NCI-H128 (cell line): ENCODE data around the gene ASAP2.

Experiments used
- DNase-seq: peaks from one replicate; lab custom pipeline; 2025; ENCODE audit not compliant: unreplicated experiment; lab: John Stamatoyannopoulos, UW

Gene ASAP2

DNA sequence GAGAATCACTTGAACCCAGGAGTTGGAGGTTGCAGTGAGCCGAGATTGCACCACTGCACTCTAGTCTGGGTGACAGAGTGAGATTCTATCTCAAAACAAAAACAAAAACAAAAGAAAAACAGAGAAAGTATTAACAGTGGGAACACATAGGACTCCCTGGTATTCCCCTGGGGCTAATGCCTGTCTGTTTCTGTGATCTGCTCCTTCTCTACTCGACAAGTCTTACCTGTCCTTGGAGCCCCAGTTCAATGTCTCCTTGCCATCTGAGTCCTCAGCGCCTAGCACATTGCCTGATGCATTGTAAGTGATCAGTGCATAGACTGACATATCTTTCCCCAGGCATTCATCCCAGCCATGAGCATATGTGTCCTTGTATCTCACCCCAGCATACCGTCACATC, 85.8 kb downstream of the ASAP2 start:
- no peak for DNase-seq

DNA sequence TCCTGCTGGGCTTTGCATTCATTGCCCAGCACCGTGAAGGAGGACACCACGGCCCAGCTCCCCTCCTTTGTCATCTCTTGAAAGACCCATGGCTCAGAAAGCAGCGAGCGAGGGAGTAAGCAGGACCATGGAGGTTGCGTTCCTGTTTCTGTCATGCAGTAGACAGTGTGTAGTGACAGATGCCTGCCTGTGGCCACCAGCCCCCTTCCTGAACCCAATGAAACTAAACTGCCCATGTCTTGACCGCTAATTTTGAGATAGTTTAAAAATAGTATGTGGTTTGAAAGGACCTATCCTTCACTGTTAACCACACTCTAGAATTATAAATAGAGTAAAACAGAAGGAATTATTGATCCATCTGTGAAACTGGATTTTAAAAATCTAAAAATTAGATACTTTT, 88.2 kb downstream of the ASAP2 start:
- DNase-seq: no peak

DNA sequence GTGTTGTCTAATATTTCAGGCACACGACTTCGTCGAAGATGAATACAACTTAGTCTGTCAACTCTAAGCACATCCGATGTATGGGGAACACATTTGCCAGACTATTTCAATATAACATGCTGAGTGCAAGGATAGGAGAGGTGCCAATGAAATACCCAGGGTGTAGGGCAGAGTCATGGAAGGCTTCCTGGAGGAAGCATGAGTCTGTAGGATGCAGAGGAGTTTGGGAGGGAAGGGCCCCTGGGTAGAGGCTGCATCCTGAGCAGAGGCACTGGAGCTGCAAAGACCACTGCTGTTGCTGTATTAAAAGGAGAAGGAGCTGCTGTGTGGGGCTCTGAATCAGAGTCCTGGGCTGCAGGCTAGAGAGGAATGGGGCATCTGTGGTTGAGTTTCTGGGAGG, 89.9 kb downstream of the ASAP2 start:
- DNase-seq: no peak

DNA sequence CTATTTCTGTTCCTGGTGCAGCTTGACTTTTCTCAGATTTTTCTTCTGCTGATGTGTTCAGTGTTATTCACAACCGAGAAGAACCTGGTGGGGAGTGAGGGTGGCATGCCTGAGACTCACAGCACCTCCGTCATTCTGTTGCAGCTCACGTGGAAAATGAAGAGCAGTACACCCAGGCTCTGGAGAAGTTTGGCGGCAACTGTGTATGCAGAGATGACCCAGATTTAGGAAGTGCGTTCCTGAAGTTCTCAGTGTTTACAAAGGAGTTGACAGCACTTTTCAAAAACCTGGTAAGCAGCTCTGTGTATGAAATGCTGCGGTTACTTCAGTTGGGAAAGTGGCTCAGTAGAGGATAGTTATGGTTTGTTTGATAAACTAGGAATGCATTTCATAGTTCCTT, 90.5 kb downstream of the ASAP2 start:
- DNase-seq: no peak

DNA sequence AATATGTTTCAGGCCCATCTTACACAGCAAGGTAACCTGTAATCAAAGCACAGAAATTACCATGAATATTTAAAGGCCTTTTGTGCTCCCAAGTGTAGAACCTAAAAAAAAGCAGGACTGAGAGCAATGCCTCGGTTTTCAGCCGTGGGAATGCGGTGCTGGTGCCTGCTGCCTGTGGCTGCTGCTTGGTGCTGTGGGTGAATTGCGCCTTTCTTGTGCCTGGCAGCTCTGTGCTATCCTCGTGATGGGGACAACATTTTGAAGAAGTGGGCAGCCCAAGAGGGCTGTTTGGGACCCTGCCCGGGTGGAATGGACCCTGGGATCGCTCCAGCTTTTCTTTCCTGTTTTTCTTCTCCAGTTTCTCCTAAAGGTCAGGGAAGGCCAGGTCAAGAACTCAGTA, 91.2 kb downstream of the ASAP2 start:
- DNase-seq: no peak

GRCh38 chr2:9298583-9298982, 92.0 kb downstream of the ASAP2 start:
- DNase-seq: no peak

DNA sequence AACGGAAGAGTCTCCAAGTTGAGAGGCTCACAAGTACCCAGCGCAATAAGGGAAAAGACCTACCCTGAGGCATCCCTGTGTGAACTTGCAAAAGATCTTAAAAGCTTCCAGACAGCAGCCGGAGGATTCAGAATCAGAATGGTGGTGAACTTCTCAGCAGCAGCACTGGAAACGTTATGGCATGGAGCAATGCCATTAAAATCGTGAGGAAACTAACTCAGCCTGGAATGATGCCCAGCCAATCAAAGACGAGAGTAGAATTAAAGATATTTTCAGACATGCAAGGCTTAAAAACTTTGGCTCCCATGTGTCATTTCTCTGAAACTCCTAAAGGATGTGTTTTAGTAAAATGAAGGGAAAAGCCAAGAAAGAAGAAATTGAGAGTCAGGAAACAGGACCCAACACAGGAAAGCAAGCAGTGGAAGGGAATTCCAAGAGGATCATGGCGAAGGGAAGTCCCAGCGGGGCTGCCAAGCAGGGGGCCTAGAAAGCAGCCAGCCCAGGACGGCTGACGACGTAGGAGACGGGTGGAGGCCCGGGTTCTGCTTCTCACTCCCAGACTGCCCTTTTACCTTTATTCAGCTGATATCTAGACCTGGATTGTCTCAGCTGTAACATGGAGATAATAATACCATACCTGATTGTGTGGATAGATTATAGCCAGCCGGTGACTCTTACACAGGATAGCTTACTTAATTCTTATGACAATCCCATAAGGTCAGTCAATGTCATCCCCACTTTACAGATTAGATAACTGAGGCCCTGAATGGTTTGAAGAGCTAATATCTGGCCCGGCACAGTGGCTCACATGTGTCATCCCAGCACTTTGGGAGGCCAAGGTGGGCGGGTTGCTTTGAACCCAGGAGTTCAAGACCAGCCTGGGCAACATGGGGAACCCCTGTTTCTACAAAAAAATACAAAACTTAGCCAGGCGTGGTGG, 92.8 kb downstream of the ASAP2 start:
- no peak for DNase-seq

- no peak for DNase-seq
Measured at GRCh38 chr2:9300214-9300613, 93.6 kb downstream of the ASAP2 start.

GRCh38 chr2:9300829-9301453, 94.3 kb downstream of the ASAP2 start:
- DNase-seq: no peak

DNA sequence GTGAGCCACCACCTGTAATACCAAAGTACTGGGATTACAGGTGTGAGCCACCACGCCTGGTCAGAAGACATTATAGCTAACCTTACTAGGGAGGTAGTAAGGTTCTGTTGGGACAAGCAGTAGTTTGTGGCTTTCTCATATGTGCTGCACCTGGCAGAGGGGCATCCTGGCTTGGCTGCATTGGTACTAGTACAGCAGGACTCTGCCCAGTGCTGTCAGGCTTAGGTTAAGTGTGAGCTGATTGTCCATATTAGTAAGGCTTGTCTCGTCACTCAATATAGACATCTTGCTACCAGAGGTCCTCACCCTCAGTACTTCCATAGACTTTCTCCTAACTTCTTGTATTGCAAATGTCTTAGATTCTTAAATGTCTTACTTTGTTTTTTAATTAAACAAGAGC, 96.1 kb downstream of the ASAP2 start:
- DNase-seq: no peak

GRCh38 chr2:9303528-9304225, 97.1 kb downstream of the ASAP2 start:
- no peak for DNase-seq

- DNase-seq: no peak
Measured at GRCh38 chr2:9306911-9307310, 100.3 kb downstream of the ASAP2 start.

DNA sequence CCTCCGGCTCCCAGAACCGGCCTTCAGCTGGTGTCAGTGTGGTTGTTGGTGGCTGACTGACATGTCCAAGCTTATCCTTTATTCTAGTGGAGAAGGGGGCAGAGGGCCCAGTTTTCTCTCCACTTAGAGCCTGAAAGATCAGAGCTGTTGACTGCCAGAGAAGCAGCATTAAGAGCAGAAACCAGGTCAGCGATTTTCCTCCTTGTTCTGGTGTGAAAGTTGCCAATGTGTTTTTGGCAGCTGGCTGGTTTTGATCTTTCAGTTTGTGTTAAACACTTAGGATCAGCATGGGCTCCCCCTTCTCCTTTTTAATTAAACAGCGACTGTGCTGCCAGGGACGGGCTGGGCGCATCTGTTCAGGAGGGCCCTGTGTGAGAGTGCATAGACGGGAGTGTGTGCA, 100.9 kb downstream of the ASAP2 start:
- no peak for DNase-seq

DNA sequence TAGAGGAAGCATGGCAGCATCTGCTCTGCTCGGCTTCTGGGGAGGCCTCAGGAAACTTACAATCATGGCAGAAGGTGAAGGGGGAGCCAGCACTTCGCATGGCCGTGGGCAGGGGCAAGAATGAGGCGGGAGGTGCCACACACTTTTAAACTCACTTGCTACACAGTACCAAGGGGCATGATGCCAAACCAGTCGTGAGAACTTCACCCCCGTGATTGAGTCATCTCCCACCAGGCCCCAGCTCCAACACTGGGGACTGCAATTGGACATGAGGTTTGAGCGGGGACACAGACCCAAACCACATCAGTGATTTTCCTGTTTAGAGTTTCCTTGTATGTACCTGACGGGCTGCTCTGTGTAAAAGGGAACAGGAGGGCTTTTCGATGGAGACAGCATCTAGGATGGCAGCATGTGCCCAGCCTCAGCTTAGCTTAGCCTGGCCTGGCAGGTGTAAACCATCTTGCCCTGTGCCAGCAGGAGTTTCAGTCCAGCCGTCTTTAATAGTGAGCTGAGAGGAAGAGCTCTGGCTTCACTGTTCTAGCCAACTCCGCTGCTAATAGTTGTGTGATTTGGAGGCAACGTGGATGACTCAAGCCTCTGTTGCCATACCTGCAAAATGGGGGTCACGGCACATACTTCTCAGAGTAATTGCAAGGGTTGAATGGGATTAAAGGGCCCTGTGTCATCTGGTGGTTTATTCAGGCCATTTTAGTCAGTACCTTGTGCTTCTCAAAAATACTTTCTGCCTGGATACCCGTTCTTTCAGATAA, 101.8 kb downstream of the ASAP2 start:
- no peak for DNase-seq

- DNase-seq: no peak
Measured at GRCh38 chr2:9309147-9309546, 102.5 kb downstream of the ASAP2 start.

DNA sequence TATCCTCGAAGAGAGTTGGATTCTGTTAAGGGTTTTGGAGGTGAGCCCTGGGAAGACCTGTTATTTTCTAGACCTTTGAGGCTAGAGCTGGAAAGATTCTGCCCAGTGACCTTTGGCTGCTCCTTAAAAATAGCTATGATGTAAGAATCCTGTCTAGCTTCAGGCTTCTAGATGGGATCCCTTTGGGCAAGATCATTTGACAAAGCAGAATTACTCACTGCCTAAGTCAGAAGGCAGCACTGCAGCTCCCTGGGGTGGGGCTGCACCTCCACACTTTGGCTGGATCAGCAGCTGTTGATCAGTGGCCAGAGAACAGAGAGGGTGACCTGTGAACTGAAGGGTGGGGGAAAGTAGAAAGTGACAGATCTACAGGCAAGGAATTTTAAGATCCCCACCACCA, 103.8 kb downstream of the ASAP2 start:
- no peak for DNase-seq

DNA sequence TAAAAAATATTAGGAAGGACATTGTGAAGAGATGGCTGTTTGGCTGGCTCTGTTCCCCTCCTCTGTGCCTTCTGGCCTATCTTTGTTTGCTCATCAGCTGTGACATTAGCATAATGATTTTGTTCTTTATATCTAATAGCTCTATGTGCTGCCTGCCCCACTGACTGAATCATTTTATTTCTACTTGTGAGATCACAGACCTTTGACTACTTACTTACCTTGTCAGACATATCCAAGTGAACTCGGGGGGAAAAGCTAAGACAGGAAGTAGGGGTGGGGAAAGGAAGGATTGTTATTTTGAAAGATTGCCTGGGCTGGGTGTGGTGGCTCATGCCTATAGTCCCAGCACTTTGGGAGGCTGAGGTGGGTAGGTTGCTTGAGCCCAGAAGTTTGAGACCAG, 104.2 kb downstream of the ASAP2 start:
- no peak for DNase-seq

DNA sequence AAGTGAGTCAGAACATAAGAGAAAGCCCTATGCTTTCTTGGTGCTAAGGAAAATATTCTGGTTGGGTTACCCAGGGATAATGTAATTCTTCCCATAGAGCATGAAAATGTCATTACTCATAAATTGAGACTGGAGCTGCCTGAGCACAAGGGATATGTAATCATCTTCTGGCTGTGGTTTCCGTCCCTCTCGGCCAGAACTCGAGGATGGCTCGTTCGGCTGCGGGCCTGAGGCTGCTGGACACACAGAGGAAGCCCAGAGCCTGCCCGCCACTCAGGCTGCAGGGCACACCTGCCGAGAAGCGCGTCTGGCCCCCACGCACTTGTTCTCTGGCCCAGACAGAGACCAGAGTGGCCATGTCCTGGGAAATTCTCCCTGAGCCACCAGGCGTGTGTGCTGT, 104.9 kb downstream of the ASAP2 start:
- no peak for DNase-seq

DNA sequence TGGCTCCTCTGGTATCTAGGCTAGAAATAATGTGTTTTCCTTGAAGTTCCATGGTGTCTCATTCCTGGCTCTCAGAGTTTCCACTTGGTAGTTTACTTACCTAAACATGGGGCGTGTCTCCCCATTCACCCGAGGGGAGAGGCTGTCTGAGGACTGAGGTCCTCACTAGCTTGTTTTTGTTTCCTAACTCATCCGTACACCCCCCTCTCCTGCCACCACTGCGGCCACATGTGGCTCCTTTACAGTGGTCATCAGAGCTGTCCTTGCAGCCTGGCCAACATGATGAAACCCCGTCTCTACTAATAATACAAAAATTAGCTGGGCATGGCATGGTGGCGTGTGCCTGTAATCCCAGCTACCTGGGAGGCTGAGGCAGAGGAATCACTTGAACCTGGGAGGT, 106.0 kb downstream of the ASAP2 start:
- DNase-seq: no peak

DNA sequence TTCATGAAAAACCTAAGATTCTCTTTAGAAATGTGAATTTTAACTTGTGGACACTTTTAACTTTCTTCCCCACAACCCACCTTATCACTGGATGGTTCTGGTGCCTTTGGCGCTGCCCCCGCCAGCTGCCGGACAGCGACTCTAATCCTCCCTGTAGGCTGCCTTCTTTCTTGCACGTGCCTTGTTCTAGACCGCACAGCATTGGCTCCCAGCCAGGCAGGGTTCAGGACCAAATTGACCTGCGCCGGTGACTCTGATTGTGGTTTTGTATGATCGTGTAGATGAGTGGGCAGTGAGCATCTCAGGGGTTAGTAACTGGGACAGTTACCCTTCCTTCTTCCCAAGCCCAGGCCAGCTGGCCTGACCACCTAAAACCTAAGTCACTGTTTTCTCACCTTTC, 106.8 kb downstream of the ASAP2 start:
- no peak for DNase-seq

DNA sequence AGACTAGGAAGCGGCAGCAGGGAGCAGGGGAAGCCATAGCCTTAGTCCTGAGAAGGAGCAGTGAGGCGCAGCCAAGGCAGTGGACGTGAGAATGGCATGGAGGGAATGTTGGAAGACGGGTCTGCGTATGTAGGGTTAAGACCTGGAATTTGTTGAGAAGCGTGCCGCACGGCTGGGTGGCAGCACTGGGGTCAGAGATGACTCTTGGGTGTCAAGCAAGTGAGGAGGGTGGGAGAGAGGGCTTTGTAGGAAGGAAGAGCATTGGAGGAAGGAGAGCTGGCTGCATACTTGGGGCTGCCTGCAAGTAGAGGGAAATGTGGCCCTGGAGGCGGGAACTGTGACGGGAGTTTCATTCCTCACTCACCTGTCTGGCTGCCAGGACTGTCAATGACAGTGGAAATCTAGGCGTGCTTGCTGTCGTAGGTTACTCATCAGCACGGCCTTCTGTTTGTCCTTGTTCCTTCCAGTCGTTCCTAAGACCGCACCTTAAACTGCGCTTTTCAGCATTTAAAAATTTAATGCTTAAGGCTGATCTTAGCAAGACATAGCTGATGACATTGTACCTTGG, 108.8 kb downstream of the ASAP2 start:
- DNase-seq: no peak
